Fibroblast of gingiva (primary cell): ENCODE results near the gene PTPRT.

Experiments
- DNase-seq: peaks from one replicate; pipeline ENCODE4 v3.0.0-alpha.2; 2011; ENCODE audit warnings: low read depth

Gene PTPRT

DNA sequence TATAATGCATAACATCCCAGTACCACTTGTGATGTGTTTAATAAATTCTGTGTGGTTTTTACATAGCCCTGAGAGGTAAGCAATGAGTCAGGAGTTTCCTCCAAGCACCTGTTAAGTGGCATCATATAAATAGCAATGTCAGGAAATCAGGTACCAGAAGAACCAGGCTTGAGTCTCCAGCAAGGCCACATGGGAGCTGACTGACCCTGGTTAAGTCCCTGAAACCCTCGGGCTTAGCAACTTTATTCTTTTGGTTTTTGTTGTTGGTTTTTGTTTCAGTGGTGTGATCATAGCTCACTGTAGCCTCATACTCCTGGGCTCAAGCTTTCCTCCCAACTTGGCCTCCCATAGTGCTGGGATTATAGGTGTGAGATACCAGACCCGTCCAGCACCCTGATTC lies 70.0 kb downstream of the PTPRT start:
- no peak for DNase-seq

DNA sequence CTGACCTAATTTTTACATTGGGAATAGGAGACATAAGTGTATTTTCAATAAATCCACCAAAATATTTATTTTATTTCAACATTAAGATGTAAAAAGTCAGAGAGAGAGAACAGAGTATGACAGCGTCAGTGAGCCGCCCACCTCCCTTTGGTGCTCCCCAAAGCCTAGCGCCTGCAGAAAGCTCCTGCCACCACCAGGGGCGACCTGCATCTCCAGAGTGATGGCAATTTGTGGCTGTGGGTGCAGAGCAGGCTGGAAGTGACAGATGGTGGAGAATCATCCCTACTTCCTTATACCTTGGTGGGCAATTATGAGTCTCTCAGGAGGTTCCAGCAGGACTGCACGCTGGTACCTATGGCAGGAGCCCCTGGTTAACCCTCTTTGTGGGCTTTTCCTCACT lies 87.3 kb downstream of the PTPRT start:
- DNase-seq = no peak

DNA sequence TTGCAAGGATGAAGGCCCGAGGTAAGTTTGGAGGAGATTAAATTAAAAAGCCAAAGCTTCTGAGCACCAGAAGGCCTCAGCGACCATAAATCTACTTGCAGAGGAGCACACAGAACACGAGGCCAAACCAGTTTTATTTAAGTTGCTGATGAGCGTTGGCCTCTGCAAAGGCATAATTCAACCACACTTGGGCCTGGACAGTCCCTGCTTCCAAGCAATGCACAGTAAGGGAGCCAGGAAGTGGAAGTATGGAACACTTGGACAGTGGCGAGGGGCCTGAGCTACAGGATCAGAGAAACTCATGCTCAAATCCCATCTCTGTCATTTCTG lies 92.8 kb downstream of the PTPRT start:
- no peak for DNase-seq

GRCh38 chr20:43096126-43096930 lies 93.4 kb downstream of the PTPRT start:
- no peak for DNase-seq

DNA sequence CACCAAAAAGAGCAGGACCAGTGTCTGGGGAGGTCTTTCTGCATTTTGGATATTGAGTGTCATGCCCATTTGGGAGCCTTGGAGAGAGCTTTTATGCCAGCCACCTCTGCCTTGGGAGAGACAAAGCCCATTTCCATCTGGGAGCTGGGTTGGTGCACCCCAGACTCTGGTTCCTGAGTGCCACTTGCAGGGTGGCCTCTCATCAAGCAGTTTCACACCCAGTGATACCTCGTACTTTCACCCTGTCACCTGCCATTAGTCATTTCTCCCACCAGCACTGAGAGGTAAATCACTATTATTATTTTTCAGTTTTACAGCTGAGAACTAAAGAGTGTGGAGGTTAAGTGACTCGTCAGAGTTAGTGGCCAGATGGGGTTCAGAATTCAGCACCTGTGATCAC lies 94.7 kb downstream of the PTPRT start:
- no peak for DNase-seq

DNA sequence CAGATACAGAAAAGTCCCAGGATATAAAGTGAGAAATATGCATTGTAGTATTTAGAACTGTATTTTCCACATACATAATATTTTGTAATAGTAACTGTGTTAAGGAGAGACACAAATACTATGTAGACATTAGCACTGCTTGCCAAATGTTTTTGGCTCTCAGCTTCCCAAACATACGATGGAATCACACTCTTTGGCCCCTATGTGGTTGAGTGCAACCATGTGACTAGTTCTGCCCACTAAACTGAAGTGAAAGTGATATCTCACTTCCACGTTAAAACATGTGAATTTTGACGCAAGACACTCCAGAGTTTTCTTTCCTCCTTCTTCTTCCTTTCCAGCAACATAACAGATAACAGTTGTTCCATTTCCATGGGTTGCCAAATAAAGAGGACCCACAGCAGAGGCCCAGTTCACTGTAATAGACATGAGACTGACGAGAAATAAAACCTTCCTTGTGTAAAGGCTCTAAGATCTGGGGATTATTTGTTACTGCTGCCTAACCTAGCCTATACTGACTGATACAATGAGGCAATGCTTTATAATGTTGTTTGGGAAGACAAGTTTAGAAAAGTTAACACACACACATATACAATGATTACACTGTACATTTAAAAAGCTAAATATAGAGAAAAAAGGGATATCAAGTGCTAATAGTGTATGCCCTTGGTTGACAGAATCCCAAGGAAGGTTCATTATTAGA lies 97.2 kb downstream of the PTPRT start:
- no peak for DNase-seq

DNA sequence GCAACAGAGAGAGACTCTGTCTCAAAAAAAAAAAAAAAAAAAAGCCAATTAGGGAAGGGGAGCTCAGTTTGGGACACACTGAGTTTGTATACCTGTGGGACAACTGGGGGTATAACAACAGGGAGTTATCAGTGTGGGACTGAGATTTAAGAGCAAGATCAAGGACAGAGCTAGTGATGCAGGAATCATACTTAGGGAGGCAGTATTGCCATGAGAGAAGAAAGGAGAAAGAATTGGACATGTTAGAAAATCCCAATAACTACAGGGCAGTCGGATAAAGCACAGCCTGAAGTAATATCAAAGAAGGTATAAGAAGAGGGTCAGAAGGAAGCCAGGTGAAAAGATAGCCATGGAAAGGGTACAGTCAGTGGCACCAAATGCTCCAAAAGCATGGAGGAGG lies 121.2 kb downstream of the PTPRT start:
- no peak for DNase-seq

DNA sequence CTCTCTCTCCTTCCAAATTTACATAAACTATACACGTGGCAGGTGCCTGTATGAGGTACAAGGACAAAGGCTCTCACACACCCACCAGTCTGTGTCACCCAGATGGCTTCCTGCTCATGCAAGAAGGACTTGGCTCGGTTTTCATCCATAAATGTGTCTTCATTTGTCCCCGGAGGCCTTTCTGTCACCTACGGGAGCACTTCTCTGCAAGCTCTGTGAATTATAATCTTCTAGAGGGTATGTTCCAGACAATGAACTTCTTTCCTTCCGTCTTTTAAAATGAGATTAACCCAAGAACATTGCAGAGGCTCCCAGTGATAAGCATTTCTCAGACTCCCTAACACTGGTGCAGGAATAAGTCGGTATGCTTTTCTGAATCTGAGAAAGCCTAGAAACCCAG lies 123.6 kb downstream of the PTPRT start:
- DNase-seq = no peak

GRCh38 chr20:43065299-43065698 lies 124.4 kb downstream of the PTPRT start:
- no peak for DNase-seq

DNA sequence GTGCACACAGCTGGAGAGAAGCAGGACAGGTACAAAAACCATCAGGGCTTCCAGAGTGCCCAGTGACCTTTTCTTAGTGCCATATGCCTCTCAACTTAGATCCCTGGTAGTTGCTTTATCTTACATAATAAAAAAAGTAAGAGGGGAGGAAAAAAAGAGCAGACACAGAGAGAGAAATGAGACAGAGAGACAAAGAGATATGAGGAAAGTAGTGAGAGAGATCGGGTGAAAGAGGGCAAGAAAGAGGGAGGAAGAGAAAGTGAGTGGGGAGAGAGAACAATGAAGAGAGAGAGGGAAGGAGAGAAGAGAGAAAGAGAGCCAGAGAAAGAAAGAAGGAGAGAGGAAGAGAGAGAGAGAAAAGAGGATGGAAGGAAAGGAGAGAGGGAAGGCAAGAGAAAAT lies 131.6 kb downstream of the PTPRT start:
- no peak for DNase-seq

GRCh38 chr20:43057317-43057716 lies 132.4 kb downstream of the PTPRT start:
- no peak for DNase-seq

- no peak for DNase-seq
Measured at GRCh38 chr20:43055181-43055884, 134.4 kb downstream of the PTPRT start.

DNA sequence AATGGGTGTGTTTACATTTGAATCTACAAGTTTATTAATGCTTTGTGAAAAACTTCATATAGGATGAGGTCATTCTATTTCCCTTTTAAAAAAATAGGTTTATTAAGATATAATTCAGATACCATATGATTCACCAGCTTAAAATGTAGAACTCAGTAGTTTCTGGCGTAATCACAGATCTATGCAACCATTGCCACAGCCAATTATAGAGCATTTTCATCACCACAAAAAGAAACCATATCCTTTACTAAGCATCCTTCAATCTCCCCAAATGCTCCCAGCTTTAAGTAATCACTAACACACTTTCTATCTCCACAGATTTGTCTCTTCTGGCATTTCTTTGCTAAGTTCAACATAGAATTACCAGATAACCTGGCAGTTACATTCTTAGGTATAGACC lies 137.2 kb downstream of the PTPRT start:
- no peak for DNase-seq

DNA sequence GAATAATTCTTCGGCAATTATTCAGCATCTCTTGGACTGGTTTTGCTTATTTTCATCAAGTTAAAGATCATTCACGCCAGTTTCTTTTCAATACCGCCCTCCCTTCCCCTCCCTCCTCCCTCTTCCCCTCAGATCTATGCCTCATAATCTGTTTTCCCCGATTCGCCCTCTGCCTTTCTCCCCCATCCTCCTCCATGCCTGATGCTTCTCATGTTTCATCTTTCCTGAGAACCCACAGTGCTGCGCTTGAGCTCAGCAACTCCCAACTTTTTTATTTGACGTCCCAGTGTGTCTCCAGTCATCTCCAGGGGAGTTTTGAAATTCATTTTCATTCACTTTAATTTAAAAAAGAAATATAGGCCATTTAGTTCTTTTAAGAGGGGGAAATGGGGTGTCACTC lies 142.7 kb downstream of the PTPRT start:
- no peak for DNase-seq

GRCh38 chr20:43043887-43044286 lies 145.8 kb downstream of the PTPRT start:
- no peak for DNase-seq

DNA sequence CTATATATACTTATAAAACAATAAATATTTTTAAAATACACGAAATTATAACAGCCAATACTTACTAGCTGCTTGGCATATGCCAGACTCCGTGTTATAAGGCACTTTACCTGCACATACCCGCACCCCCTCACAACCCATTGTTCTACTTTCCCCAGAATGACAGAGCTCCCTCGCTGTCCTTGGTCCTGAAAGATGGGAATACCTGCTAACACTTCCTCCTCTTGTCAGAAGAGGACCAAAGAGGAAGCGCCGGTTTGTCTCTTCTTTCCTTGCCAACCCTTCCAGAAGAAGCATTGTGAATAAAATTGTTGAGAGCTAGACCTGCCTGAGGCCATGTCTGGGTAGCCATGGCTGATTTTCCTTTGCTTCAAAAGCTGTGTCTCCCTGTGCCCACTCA lies 149.3 kb downstream of the PTPRT start:
- DNase-seq = no peak

GRCh38 chr20:43037605-43038309 lies 151.9 kb downstream of the PTPRT start:
- DNase-seq = no peak

- no peak for DNase-seq
Measured at GRCh38 chr20:43034981-43035724, 154.6 kb downstream of the PTPRT start.

DNA sequence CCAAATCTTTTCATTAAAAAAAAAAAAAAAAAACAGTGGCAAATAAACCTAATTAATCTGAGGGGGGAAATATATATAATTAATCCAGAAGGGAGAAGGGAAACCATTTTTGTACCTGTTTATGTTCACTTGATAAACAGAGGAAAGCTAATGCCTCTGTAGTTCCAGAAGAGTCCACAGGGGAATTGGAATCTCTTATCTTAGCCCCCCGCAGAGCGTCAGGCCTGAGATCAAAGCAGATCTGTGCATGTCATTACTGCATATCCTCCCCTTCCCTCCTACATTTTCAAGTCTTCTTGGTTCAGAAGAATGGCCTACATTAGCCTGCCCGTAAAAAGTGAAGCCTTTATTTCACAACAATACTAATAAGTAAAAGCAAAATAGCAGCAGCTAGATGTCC lies 157.2 kb downstream of the PTPRT start:
- DNase-seq = no peak

GRCh38 chr20:43029176-43029575 lies 160.5 kb downstream of the PTPRT start:
- no peak for DNase-seq

DNA sequence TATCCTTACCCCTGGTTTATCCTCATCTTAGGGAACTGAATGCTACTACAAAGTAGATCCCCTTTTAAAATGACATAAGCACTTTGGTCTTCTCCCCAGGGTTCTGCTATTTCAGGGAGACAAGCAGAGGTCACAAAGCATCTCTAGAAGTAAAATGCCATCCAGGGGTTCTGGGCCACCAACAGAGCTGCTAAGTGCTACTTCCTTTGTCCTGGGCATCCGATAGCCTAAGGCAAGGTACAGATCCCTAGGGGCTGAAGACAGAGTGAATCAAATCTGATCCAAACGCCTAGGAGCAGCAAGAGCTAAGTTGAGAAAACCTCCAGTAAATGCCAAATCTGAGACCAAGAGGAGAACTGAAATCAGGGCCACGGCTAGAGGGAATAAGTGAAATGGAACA lies 161.2 kb downstream of the PTPRT start:
- no peak for DNase-seq

DNA sequence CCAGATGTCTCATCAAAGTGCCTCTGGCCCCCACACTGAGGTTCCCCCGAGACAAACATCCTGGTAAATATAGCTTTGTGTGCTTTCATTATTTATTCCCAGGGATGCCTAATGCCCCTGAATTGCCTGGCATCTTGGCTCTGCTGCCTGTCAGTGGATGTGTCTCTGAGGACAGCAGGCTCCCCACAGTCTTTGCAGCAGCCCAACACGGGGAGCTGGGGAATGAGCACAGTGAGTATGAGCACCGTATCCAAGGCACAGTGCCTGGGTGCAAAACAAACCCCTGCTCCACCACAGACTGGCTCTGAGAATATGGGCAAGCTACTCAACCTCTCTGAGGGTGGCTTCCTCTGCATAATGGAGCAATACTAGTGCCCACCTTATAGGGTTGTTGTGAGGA lies 165.9 kb downstream of the PTPRT start:
- no peak for DNase-seq
